T-helper 1 cell (primary cell): ENCODE measurements around the gene DIDO1.

Experiments
- DNase-seq, 5 donors: peaks; one replicate each; pipeline ENCODE4 v3.0.0-alpha.2; 2012 to 2020
- total RNA-seq, 4 donors: gene quantifications; one replicate each; lab custom pipeline; 2026; lab: John Stamatoyannopoulos, UW

Gene DIDO1
- 115 to 220 (median 184) reads per million in 4 donors for total RNA-seq

GRCh38 chr20:62926229-62927127, at the start of gene DIDO1:
Gene DIDO1, minus strand, starts transcription at chr20:62926505.
- DNase-seq, result peak; percentile 80 to 91 (median 83)

GRCh38 chr20:62975251-62975760, 49.0 kb upstream of the DIDO1 start:
- DNase-seq, result no peak

- DNase-seq, result no peak
Measured at GRCh38 chr20:62972845-62973745, 46.8 kb upstream of the DIDO1 start.

GRCh38 chr20:62971950-62972844, 45.9 kb upstream of the DIDO1 start:
- peak; percentile 65 to 82 (median 77) for DNase-seq

- no peak for DNase-seq
Measured at GRCh38 chr20:62971211-62971949, 45.1 kb upstream of the DIDO1 start.

- DNase-seq, result no peak
Measured at GRCh38 chr20:62970307-62971210, 44.3 kb upstream of the DIDO1 start.

GRCh38 chr20:62969939-62970306, 43.6 kb upstream of the DIDO1 start:
- DNase-seq, result no peak

- DNase-seq, result no peak
Measured at GRCh38 chr20:62969179-62969760, 43.0 kb upstream of the DIDO1 start.

GRCh38 chr20:62968378-62969178, 42.3 kb upstream of the DIDO1 start:
- DNase-seq, result no peak

- no peak for DNase-seq
Measured at GRCh38 chr20:62967628-62968351, 41.5 kb upstream of the DIDO1 start.

GRCh38 chr20:62967149-62967501, 40.8 kb upstream of the DIDO1 start:
- no peak for DNase-seq

GRCh38 chr20:62966212-62967148, 40.2 kb upstream of the DIDO1 start:
- no peak for DNase-seq

GRCh38 chr20:62965363-62965771, 39.1 kb upstream of the DIDO1 start:
- DNase-seq, result no peak

GRCh38 chr20:62964700-62965099, 38.4 kb upstream of the DIDO1 start:
- DNase-seq, result no peak

GRCh38 chr20:62963614-62964397, 37.5 kb upstream of the DIDO1 start:
- no peak for DNase-seq

- DNase-seq, result no peak
Measured at GRCh38 chr20:62962891-62963613, 36.7 kb upstream of the DIDO1 start.
